Posterior vena cava (tissue), 2 donors: Measurements from ENCODE around the gene BICD1. TPM values are rescaled to one million over a fixed set of nuclear protein-coding genes. Genes with fewer than 3 reads are reported as not detected.
"Not testable (repeated sequence)": the region's sequence is repeated elsewhere in the genome, so short reads cannot be mapped to it uniquely, and the experiment has no call there.

ENCODE experiments used
- DNase-seq: peaks from one replicate; pipeline ENCODE4 v3.0.0-alpha.2; 2020; ENCODE audit warnings: low spot score
- intact Hi-C, 2 donors: fragments of 100-400 bp; cut with DNase I; formaldehyde crosslinking; loops; one replicate each; pipeline versions ENCODE4 v1.14.1 to v1.14.2; 2022 to 2023
- total RNA-seq, 2 donors: library from RNA; stranded (reverse); fragmentation: NEBNext Ultra II Directional; extraction: Animal tissue kit (Norgen Biotek cat#: 25700); gene quantifications; one replicate each; pipeline ENCODE4 v1.2.1, GENCODE V29; 2021
- donor health status: DM: yes; HTN: yes; CAD: no.
- donor health status: DM: yes; HTN: yes; CAD: no.

BICD1 gene
- total RNA-seq, 2 donors from 2014 or later: 24.1 to 34.6 TPM

GRCh38 chr12:32171211-32171610 lies 64.6 kb downstream of the BICD1 start:
- no peak for DNase-seq
- intact Hi-C loops: no loop called here

GRCh38 chr12:32176606-32177005 lies 70.0 kb downstream of the BICD1 start:
- no peak for DNase-seq
- intact Hi-C loops: no loop called here

- intact Hi-C loops: no loop called here
Observed at GRCh38 chr12:32178341-32179010, 71.8 kb downstream of the BICD1 start.

GRCh38 chr12:32179011-32179395 lies 72.4 kb downstream of the BICD1 start:
- DNase-seq: no peak
- intact Hi-C loops: no loop called here

More at GRCh38 chr12:32178341-32179010, 71.8 kb downstream of the BICD1 start:
- DNase-seq: no peak

- DNase-seq: no peak
- intact Hi-C loops: no loop called here
Observed at GRCh38 chr12:32181498-32182175, 75.0 kb downstream of the BICD1 start.

GRCh38 chr12:32183650-32184049 lies 77.0 kb downstream of the BICD1 start:
- intact Hi-C loops: no loop called here
- no peak for DNase-seq

- DNase-seq, intact Hi-C loops: not testable (repeated sequence)
Observed at GRCh38 chr12:32187127-32187526, 80.5 kb downstream of the BICD1 start.

- DNase-seq: no peak
- intact Hi-C loops: no loop called here
Observed at GRCh38 chr12:32191445-32191844, 84.8 kb downstream of the BICD1 start.

- no peak for DNase-seq
- intact Hi-C loops: no loop called here
Observed at GRCh38 chr12:32196250-32197198, 89.9 kb downstream of the BICD1 start.

GRCh38 chr12:32197421-32197820 lies 90.8 kb downstream of the BICD1 start:
- intact Hi-C loops: no loop called here
- no peak for DNase-seq

GRCh38 chr12:32198555-32198954 lies 91.9 kb downstream of the BICD1 start:
- no peak for DNase-seq
- intact Hi-C loops: no loop called here

GRCh38 chr12:32201096-32201495 lies 94.4 kb downstream of the BICD1 start:
- intact Hi-C loops: no loop called here
- DNase-seq: no peak

- DNase-seq: no peak
- intact Hi-C loops: no loop called here
Observed at GRCh38 chr12:32201976-32202375, 95.3 kb downstream of the BICD1 start.

GRCh38 chr12:32205731-32206130 lies 99.1 kb downstream of the BICD1 start:
- intact Hi-C loops: no loop called here
- no peak for DNase-seq

GRCh38 chr12:32208355-32208754 lies 101.7 kb downstream of the BICD1 start:
- no peak for DNase-seq
- intact Hi-C loops: no loop called here

- no peak for DNase-seq
- intact Hi-C loops: no loop called here
Observed at GRCh38 chr12:32211066-32211899, 104.6 kb downstream of the BICD1 start.

GRCh38 chr12:32211900-32212156 lies 105.2 kb downstream of the BICD1 start:
- intact Hi-C loops: no loop called here
- DNase-seq: no peak

GRCh38 chr12:32214723-32215122 lies 108.1 kb downstream of the BICD1 start:
- DNase-seq: no peak
- intact Hi-C loops: no loop called here
